HG02870 (cell line): ENCODE measurements around the gene PHOX2A.
"Not testable (repeated sequence)": the region's sequence is repeated elsewhere in the genome, so short reads cannot be mapped to it uniquely, and the experiment has no call there.

ENCODE experiments used
- ATAC-seq: cut with Tn5 transposase; IDR thresholded peaks from one replicate; pipeline ENCODE4 v1.9.1; 2021; ENCODE audit warnings: mild to moderate bottlenecking, moderate library complexity; ENCODE audit not compliant: unreplicated experiment

Gene PHOX2A

DNA sequence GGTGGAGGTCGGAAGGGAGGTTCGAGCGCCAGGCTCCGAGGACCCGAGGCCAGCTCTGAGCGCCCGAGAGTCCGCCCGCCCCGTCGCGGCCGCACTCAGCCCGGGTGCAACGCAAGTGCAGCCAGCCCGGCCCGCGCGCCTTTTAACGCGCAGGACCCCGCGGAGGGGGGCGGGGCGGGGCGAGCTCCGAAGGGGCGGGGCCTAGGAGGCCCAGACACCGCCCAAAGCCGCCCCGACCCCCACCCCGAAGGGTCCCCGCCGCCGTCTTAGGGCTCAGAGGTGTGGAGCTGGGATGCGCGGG is at the start of gene PHOX2A:
Gene PHOX2A, minus strand, starts transcription at position 117 of the 301 bp plus-strand sequence. CDS start 172 bp downstream, outside the sequence.
- ATAC-seq = no peak

DNA sequence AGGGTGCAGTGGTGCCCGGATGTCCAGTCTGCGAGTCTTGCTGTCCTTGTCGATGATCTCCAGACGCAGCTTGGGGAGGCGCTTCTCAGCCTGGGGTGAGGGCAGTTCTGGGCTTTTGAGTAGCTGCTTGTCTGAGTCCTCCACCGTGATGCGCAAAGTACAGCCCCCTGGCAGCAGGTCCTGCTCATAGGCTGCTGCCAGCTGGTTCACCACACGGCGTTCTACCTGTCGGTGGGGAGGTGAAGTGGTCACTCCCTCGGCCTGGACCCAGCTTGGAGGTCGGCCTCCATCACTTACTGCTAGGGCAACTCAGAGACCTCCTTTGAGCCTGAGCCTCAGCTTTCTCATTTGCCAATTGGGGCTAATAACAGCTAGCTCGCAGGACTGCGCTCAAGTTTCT is 49.4 kb upstream of the PHOX2A start:
- no peak for ATAC-seq

DNA sequence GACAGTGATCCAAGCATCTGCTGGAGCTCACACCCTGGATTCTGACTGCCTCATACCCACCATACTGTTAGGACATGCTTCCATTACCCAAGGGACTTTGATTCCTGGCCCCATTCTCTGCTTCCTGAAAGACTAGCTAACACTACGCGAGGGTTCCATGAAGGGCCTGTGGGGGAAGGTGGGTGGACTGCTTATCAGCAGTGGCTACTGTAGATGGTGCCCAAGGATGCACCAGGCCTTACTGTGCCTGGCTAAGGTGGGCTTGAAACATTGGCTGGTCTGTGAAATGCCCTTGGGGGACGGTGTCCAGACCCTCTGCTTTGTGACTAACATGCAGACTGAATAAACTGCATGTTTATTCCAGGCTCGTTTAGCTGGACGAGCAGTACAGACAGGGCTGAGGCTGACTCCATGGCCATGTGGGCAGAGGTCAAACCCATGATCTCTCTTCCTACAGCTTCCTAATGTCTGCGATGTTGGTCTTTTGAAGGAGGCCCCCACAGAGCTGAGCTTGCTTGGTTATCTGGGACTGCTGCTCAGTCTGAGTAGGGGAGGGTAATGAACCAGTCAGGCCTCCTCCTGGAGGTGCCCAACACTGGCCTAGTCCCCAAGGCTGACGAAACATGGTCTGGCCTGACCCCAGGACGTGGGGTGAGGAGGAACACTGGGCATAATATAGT is 48.3 kb upstream of the PHOX2A start:
- no peak for ATAC-seq

DNA sequence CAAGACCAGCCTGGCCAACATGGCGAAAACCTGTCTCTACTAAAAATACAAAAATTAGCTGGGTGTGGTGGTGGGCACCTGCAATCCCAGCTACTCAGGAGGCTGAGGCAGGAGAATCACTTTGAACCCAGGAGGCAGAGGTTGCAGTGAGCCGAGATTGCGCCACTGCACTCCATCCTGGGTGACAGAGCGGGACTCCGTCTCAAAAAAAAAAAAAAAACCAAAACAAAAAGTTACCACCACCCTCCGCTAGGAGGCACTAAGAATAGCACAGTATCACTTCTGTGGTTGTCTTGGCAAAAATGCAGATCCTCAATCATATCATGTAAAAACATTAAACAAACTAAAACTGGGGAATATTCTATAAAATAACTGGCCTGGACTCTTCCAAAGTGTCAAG is 46.8 kb upstream of the PHOX2A start:
- not testable (repeated sequence) for ATAC-seq

DNA sequence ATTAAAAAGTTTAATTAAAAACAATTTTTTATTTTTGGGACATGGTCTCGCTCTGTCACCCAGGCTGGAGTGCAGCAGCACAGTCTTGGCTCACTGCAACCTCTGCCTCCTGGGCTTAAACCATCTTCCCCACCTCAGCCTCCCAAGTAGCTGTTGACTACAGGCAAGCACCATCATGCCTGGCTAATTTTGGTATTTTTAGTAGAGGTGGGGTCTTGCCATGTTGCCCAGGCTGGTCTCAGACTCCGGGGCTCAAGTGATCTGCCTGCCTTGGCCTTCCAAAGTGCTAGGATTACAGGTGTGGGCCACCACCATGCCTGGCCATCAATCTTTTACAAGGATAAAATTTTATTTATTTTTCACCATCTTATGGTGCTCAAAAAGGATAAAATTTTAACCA is 43.3 kb upstream of the PHOX2A start:
- no peak for ATAC-seq

DNA sequence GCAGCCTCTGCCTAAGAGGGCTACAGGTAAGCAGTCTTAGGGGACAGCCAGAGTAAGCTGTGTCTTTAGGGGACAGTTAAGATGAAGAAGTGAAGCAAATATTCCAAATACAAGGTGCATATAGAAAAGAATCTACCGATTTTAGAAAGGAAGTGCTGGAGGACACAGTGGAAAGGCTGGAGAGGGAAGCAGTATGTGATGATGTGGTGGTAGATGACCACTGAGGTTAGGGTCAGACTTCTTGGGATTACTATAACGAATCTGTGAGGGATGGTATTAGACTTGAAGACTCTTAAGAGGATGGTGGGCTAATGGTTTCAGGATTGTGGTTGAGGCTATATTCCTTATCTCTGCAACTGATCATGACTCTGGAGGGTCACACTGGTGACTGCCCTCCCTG is 40.0 kb upstream of the PHOX2A start:
- no peak for ATAC-seq

DNA sequence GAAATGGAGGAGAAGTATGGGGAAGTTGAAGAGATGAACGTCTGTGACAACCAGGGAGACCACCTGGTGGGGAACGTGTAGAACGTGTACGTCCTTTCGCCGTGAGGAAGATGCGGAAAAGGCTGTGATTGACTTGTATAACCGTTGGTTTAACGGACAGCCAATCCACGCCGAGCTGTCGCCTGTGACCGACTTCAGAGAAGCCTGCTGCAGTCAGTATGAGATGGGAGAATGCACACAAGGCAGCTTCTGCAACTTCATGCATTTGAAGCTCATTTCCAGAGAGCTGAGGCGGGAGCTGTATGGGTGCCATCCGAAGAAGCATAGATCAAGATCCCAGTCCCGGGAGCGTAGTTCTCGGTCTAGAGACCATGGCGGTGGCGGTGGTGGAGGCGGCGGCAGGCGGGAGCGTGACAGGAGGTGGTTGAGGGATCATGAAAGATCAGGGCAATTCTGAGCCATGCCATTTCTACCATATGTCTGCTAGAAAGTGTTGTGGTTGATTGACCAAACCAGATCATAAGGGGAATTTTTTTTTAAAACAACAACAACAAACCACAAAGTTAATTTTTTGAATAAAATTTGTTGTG is 36.8 kb upstream of the PHOX2A start:
- ATAC-seq = no peak

DNA sequence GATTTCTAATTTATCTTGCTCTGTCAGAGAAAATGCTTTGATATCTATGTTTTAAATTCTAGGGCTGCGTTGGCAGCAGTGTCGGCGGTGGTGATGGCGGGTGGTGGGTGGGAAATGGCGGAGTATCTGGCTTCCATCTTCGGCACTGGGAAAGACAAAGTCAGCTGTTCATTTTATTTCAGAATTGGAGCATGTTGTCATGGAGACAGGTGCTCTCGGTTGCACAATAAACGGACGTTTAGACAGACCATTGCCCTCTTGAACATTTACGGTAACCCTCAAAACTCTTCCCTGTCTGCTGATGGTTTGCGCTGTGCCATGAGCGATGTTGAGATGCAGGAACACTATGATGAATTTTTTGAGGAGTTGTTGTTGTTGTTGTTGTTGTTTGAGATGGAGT is 36.1 kb upstream of the PHOX2A start:
- no peak for ATAC-seq

DNA sequence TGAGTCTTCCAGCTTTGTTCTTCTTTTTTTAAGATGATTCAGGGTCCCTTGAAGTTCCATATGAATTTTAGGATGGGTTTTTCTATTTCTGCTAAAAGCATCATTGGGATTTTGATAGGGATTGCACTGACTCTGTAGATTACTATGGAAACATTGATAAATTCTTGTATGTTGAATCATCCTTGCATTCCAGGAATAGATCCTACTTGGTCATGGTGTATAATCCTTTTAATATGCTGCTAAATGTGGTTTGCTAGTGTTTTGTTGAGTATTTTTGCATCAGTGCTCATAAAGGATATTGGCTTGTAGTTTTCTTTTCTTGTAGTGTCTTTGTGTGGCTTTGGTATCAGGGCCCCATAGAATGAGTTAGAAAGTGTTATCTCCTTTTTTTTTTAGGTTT is 34.9 kb upstream of the PHOX2A start:
- no peak for ATAC-seq

DNA sequence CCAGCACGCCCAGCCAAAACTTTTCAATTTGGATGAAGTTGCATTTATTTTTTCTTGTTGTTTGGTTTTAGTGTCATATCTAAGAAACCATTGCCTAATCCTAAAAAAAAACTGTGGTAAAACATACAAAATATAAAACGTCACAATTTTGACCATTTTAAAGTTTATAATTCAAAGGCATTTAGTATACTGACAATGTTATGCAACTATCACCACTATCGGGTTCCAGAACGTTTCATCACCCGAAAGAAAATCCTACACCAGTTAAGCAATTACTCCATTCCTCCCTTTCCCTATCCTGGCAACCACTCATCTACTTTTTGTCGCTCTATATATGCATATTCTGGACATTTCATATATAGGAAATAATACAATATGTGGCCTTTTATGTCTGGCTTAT is 30.5 kb upstream of the PHOX2A start:
- ATAC-seq = no peak

DNA sequence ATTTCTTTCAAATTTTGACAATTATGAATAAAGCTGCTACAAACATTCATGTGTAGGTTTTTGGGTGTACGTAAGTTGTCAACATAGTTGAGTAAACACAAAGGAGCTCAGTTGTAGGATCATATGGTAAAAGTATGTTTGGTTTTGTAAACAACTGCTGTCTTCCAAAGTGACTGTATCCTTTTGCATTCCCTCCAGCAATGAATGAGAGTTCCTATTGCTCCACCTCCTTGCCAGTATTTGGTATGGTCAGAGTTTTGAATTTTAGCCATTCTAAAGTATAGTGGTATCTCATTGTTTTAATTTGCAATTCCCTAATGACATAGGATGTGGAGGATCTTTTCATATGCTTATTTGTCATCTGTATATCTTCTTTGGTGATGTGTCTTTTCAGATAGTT is 28.0 kb upstream of the PHOX2A start:
- ATAC-seq = no peak

DNA sequence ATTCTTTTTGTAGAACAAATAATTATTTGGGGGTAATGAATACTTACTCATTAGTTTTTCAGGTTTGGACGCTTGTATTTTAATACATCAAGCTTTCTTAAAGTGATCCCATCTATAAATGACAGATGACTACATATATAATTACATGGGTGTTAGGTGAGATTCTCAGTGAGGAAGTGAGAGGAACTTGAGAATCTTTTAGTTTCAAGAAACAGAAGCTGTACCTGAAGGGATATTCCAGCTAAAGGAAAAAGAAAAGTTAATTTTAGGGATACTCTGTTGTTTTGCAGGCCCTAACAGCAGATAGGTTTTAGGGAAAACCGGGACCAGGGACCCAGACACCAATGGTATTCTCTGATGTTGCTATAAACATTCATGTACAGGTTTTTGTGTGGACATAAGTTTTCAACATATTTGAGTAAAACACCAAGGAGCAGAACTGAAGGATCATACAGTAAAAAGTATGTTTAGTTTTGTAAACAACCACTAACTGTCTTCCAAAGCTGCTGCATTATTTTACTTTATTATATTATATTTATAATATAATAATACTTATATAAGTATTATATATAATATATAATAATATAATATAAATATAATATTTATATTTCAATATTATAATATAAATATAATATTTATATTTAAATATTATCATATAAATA is 24.1 kb upstream of the PHOX2A start:
- ATAC-seq = no peak

DNA sequence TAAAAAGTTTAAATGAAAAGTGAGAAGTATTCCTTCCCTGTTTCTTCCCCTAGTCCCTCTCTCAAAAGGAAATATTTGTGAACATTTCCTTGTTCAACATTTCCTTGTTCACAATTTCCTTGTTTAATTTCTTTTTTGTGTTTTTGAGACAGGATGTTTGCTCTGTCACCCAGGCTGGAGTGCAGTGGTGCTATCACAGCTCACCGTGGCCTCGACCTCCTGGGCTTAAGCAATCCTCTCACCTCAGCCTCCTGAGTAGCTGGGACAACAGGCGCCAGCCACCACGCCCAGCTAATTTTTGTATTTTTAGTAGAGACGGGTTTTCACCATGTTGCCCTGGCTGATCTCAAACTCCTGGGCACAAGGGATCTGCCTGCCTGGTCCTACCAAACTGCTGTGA is 23.0 kb upstream of the PHOX2A start:
- ATAC-seq = not testable (repeated sequence)

DNA sequence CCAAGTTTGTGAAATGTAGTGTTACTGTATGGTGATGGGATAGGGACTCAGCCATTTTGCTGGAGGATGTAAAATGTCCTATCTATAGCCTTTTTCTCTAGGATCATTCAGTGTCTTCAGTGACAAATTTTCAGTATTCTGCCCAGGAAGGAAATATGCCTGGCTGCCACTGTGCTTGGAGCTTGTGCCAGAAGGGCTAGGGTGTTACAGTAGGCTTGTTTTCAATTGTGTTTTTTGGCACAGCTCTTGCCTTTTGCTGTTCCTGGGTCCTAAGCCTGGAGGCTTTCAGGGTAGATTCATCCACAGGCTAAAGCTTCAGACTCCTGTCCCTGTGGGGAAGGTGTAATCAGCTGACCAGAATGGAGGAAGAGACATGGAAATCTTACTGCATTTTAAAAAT is 22.0 kb upstream of the PHOX2A start:
- ATAC-seq = no peak

DNA sequence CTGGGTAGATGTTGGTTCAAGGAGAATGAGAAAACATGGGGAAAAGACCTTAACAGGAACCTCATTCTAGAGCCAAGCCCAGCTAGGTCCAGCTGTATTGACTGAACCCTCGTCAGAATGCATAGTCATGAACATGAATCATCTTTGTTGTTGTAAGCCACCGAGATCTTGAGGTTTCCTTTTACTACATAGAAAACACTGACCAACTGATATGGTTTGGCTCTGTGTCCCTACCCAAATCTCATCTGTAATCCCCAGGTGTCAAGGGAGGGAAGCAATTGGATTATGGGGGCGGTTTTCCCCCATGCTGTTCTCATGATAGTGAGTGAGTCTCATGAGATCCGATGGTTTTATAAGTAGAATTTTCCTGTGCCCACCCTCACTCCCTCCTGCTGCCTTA is 19.4 kb upstream of the PHOX2A start:
- no peak for ATAC-seq

DNA sequence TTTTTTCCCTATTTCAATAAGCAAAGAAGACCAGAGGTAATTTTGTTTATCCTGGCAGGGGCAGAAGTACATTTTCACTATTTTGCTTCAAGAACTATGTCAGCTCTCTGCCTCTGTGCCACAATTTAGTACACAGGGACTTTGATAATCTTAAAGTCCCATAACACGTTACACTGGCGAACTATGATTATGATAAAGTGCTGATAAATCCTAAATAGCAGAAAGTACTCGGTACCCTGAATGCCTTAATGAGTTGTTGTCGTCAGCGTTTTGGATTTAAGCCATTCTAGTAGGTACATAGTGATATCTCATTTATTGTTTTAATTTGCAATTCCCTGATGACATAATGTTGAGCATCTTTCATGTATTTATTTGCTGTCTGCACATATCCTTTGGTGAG is 16.6 kb upstream of the PHOX2A start:
- no peak for ATAC-seq

DNA sequence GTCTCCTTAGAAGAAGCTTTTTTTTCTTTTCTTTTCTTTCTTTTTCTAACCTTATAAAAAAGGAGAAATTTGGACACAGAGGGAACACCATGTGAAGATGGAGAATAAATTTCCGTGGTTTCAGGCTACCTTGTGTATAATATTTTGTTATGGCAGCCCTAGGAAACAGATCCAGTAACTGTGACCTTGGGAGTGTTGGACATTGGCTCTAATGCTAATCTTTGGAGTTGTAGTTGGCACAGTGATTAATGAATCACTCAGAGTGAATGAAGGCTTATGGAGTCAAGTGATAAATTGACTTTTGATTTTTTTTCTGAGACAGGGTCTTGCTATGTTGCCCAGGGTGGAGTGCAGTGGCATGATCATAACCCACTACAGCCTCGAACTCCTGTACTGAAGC is 15.5 kb upstream of the PHOX2A start:
- ATAC-seq = no peak

DNA sequence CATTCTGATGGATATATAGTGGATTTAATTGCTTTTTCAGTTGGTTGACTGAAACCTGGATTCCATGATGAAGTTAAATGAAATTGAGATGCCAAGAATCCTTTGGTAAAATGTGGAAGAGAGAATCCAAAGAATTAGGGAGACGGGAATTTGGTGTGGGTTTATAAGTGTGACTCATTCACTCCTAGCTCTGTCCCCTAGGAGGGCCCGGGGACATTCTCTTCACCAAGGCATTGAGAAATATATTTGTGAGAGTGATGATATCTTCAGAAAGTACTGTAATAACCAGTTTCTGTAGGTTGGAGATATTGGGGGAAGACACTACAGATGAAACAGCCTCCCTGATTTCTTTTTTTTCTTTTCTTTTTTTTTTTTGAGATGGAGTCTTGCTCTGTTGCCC is 13.6 kb upstream of the PHOX2A start:
- ATAC-seq = no peak

DNA sequence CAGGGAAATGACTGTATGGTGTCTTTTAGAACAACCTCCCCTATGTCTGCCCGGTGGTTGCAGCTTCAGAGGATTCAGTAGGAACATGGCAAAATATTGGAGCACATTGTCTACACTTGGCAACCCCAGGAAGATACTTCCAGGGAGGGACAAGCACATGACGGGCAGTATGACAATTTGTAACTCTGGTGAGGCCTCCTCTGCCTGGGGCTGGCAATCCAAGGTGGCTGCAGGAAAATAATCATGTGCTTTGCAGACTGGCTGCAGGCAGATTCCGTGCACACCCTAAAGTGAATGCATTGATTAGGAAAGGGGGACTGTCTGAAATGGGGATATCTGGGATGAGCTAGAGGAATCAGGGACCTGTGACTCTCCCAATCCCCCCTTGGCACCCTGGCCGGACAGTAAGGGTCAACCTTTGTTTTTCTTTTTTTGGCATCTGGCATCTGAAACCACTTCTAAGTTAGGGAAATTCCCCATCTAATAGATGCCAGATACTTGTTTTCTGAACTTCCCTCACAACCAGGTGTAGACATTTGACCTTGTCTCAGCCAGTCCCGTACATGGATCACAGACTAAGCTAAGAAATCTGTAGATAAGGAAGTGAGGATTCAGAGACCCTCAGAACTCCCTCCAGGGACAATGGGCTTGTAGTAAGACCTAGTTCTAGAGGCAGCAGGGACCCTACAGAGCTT is 10.5 kb upstream of the PHOX2A start:
- no peak for ATAC-seq

DNA sequence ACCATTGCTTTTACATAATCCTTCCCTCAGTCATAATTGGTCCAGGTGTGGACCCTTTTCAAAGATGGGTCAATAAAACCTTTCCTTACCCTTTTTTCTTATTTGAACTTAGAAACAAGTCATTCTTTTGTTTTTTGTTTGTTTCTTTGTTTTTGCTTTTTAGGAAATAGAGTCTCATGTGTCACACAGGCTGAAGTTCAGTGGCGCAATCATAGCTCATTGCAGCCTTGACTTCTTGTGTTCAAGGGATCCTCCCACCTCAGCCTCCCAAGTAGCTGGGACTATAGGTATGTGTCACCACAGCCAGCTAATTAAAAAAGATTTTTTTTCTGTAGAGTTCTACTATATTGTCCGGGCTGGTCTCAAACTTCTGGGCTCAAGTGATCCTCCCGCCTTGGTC is 9.4 kb upstream of the PHOX2A start:
- ATAC-seq = no peak

DNA sequence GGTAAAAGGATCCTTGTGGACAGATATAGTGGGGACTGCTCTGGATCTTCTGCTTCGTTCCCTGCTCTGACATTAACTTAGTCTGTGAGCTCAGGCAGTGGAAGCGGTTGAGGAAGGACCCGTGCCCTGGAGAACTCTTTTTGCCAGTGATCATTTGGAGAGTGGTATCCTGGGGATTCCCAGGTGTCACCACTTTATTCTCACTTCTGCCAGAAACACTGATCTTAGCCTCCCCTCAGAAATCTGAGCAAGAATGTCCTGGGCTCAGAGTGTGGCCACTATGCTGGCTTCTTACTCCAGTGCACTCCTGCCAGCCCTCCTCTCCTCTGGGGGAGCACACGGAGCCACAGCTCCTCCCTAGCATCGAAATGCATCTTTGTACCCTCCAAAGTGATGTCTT is 7.6 kb upstream of the PHOX2A start:
- ATAC-seq = no peak
